GOT3 (cell line): ENCODE data around the gene VRTN.

Source experiments
- DNase-seq: peaks from one replicate; lab custom pipeline; 2025; ENCODE audit warnings: mixed read lengths; lab: John Stamatoyannopoulos, UW

VRTN gene

GRCh38 chr14:74395094-74395493, 46.8 kb downstream of the VRTN start:
- no peak for DNase-seq

GRCh38 chr14:74400031-74400685, 51.9 kb downstream of the VRTN start:
- no peak for DNase-seq

GRCh38 chr14:74400919-74401503, 52.7 kb downstream of the VRTN start:
- no peak for DNase-seq

GRCh38 chr14:74401504-74402241, 53.4 kb downstream of the VRTN start:
- no peak for DNase-seq

- DNase-seq: no peak
These were observed 54.4 kb downstream of the VRTN start for GRCh38 chr14:74402401-74403251.

- no peak for DNase-seq
These were observed 55.5 kb downstream of the VRTN start for GRCh38 chr14:74403619-74404417.

- no peak for DNase-seq
These were observed 56.2 kb downstream of the VRTN start for GRCh38 chr14:74404435-74404834.

- no peak for DNase-seq
These were observed 57.4 kb downstream of the VRTN start for GRCh38 chr14:74405663-74406062.

GRCh38 chr14:74407021-74407800, 58.9 kb downstream of the VRTN start:
- DNase-seq: no peak

GRCh38 chr14:74407801-74408154, 59.5 kb downstream of the VRTN start:
- no peak for DNase-seq

- DNase-seq: no peak
These were observed 60.6 kb downstream of the VRTN start for GRCh38 chr14:74408870-74409269.

GRCh38 chr14:74409441-74409840, 61.2 kb downstream of the VRTN start:
- no peak for DNase-seq
